Measurements from ENCODE around the gene EPHA6. TPM values are rescaled to one million over a fixed set of nuclear protein-coding genes. Genes with fewer than 3 reads are reported as not detected.

Gene EPHA6
- polyA plus RNA-seq, 2 of the 4 experiments (the other 2 are of a cell fraction), result 0.08 TPM

DNA sequence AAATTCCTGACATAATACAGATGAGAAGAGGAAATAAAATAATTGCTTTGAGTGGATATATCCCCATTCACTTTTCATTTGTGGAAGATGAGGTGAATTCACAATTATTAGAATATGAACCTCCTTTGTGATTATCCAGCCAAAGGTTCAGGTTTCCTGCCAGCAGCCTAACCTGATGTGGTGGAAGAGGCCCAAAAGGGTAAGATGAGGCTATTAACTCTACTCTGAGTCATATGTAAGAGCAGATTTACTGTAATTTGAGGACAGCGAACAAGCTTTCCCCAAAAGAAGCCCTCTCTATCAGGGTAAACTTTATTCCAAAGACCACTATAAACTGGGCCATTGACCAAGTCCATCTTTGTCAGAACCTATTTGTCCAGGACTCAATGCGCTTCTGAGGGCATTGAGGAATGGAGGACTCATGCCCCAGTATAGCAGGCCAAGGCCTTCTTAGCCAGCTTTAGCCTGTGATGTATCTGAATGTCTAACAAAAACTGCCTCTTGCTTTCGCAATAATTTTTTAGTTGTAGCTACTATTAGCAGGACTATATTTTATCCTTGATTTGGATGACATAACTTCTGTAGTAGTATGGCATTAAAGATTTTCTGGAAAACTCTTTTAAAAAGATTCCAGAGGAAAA, 859.1 kb downstream of the EPHA6 start:
- Histone ChIP-seq H3K4me1 (no peaks in the 10 kb centered on the region), H3K9me3 (no peaks in the 10 kb centered on the region), H3K27ac (no peak overlapping the region), H3K4me2 (no peak overlapping the region), H3K4me3 (no peak overlapping the region)
- POLR2A ChIA-PET, result no interaction called here
- FAIRE-seq (no peak), DNase-seq (ENCODE audit: low read depth in 1 of 2, low spot score in 1 of 2) (no peak), ATAC-seq (no peak)
- no peak for TF ChIP-seq KDM5A (IDR thresholded peaks at IDR 0.05)
- no peak for TF ChIP-seq MYC (IDR thresholded peaks at IDR 0.05; ENCODE audit: borderline replicate concordance, low read length)
- TF ChIP-seq RFX5 (IDR thresholded peaks at IDR 0.05), result no peak
- no peak for TF ChIP-seq MAFK (IDR thresholded peaks at IDR 0.05; ENCODE audit: partially characterized antibody)
- TF ChIP-seq RARB (CRISPR knock-in tag; IDR thresholded peaks at IDR 0.05), result no peak
- TF ChIP-seq MAZ (IDR thresholded peaks at IDR 0.05; ENCODE audit: borderline replicate concordance, low read depth, low read length), result no peak
- no peak for TF ChIP-seq EHMT2 (IDR thresholded peaks at IDR 0.05; ENCODE audit: low read depth)
- TF ChIP-seq, protein P1, sequence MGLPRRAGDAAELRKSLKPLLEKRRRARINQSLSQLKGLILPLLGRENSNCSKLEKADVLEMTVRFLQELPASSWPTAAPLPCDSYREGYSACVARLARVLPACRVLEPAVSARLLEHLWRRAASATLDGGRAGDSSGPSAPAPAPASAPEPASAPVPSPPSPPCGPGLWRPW (IDR thresholded peaks at IDR 0.05), result no peak
- no peak for TF ChIP-seq ZNF302 (CRISPR knock-in tag; IDR thresholded peaks at IDR 0.05)
- TF ChIP-seq, protein P2, sequence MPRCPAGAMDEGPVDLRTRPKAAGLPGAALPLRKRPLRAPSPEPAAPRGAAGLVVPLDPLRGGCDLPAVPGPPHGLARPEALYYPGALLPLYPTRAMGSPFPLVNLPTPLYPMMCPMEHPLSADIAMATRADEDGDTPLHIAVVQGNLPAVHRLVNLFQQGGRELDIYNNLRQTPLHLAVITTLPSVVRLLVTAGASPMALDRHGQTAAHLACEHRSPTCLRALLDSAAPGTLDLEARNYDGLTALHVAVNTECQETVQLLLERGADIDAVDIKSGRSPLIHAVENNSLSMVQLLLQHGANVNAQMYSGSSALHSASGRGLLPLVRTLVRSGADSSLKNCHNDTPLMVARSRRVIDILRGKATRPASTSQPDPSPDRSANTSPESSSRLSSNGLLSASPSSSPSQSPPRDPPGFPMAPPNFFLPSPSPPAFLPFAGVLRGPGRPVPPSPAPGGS (IDR thresholded peaks at IDR 0.05), result no peak
- CTCF ChIA-PET, result no interaction called here
- 39% methylated on average over 3 of the region's 3 CpGs for WGBS (ENCODE audit: missing lambda C conversion rate)

DNA sequence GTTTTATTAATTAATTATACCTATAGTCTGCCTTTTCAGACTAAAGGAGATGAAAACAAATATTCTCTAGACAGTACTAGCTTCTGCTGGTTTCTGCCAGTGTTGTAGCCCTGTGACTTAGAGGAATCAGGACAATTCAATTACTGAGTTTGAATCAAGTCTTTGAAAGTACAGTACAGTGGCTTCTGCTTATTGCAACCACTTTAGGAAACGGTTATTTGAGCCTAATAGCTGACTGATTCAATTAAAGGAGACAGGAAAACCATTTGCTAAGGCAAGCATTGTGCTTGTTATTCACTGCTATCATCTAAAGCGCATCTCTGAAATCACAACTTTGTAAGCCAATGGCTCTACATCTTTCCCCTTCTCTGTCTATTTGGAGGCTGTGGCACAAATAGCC, 860.1 kb downstream of the EPHA6 start:
- no peak overlapping the region for H3K4me2 ChIP-seq
- DNase-seq (ENCODE audit: low read depth in 1 of 2, low spot score in 1 of 2) (no peak), ATAC-seq (no peak), FAIRE-seq (no peak)
- POLR2A ChIA-PET, result no interaction called here
- H3K9me3 ChIP-seq, result no peaks in the 10 kb centered on the region
- H3K4me1 ChIP-seq, result no peaks in the 10 kb centered on the region
- WGBS (ENCODE audit: missing lambda C conversion rate), result 31% methylated on average over 2 of the region's 2 CpGs
- CTCF ChIA-PET, result no interaction called here
- no peak overlapping the region for H3K4me3 ChIP-seq
- no peak overlapping the region for H3K27ac ChIP-seq
- TF ChIP-seq RARB (CRISPR knock-in tag; IDR thresholded peaks at IDR 0.05) (no peak), TP53 (CRISPR knock-in tag; IDR thresholded peaks at IDR 0.05) (no peak), CEBPB (IDR thresholded peaks at IDR 0.05) (no peak), CHD4 (IDR thresholded peaks at IDR 0.05; ENCODE audit: borderline replicate concordance) (no peak), ZNF302 (CRISPR knock-in tag; IDR thresholded peaks at IDR 0.05) (no peak), ZFP36 (IDR thresholded peaks at IDR 0.05; ENCODE audit: borderline replicate concordance, partially characterized antibody) (no peak), CHD2 (IDR thresholded peaks at IDR 0.05; ENCODE audit: low read length, partially characterized antibody) (no peak), HOXB5 (CRISPR knock-in tag; IDR thresholded peaks at IDR 0.05) (no peak), ESRRA (IDR thresholded peaks at IDR 0.05; ENCODE audit: borderline replicate concordance, low read length) (no peak), FOSB (CRISPR knock-in tag; IDR thresholded peaks at IDR 0.05) (no peak), NPAS2 (CRISPR knock-in tag; IDR thresholded peaks at IDR 0.05; ENCODE audit: borderline replicate concordance) (no peak), JUNB (IDR thresholded peaks at IDR 0.05) (no peak), GATA3 (IDR thresholded peaks at IDR 0.05; ENCODE audit: borderline replicate concordance) (no peak)
- TF ChIP-seq, protein P1 (IDR thresholded peaks at IDR 0.05), result no peak
- TF ChIP-seq, protein P3, sequence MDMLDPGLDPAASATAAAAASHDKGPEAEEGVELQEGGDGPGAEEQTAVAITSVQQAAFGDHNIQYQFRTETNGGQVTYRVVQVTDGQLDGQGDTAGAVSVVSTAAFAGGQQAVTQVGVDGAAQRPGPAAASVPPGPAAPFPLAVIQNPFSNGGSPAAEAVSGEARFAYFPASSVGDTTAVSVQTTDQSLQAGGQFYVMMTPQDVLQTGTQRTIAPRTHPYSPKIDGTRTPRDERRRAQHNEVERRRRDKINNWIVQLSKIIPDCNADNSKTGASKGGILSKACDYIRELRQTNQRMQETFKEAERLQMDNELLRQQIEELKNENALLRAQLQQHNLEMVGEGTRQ (IDR thresholded peaks at IDR 0.05), result no peak
- TF ChIP-seq, protein P4, sequence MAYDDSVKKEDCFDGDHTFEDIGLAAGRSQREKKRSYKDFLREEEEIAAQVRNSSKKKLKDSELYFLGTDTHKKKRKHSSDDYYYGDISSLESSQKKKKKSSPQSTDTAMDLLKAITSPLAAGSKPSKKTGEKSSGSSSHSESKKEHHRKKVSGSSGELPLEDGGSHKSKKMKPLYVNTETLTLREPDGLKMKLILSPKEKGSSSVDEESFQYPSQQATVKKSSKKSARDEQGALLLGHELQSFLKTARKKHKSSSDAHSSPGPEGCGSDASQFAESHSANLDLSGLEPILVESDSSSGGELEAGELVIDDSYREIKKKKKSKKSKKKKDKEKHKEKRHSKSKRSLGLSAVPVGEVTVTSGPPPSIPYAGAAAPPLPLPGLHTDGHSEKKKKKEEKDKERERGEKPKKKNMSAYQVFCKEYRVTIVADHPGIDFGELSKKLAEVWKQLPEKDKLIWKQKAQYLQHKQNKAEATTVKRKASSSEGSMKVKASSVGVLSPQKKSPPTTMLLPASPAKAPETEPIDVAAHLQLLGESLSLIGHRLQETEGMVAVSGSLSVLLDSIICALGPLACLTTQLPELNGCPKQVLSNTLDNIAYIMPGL (CRISPR knock-in tag; IDR thresholded peaks at IDR 0.05; ENCODE audit: borderline replicate concordance), result no peak

Data from A549 (cell line).